HL-60 (cell line): ENCODE measurements around the gene PABPC1L.

ENCODE experiments used
- POLR2AphosphoS5 ChIP-seq: IDR thresholded peaks from 2 replicates; pipeline ENCODE4 v1.6.1; 2012; ENCODE audit warnings: low read depth
- REST ChIP-seq: IDR thresholded peaks from 2 replicates; pipeline ENCODE4 v1.6.1; 2012; ENCODE audit warnings: low read depth; ENCODE audit not compliant: insufficient replicate concordance
- TF ChIP-seq, protein P1 (sequence below): IDR thresholded peaks from one replicate; pipeline ENCODE4 v1.5.1; 2011; ENCODE audit warnings: low read length, control low read depth, inconsistent platforms; ENCODE audit not compliant: insufficient read depth

- TF ChIP-seq POLR2AphosphoS5 (no peak), REST (no peak)
- TF ChIP-seq, protein P1, sequence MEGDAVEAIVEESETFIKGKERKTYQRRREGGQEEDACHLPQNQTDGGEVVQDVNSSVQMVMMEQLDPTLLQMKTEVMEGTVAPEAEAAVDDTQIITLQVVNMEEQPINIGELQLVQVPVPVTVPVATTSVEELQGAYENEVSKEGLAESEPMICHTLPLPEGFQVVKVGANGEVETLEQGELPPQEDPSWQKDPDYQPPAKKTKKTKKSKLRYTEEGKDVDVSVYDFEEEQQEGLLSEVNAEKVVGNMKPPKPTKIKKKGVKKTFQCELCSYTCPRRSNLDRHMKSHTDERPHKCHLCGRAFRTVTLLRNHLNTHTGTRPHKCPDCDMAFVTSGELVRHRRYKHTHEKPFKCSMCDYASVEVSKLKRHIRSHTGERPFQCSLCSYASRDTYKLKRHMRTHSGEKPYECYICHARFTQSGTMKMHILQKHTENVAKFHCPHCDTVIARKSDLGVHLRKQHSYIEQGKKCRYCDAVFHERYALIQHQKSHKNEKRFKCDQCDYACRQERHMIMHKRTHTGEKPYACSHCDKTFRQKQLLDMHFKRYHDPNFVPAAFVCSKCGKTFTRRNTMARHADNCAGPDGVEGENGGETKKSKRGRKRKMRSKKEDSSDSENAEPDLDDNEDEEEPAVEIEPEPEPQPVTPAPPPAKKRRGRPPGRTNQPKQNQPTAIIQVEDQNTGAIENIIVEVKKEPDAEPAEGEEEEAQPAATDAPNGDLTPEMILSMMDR, result no peak
Measured at GRCh38 chr20:44928595-44928994, 18.7 kb downstream of the PABPC1L start.
